ENCODE results near the gene TNFAIP8.
A peak's percentile ranks its signal among the peaks of the same experiment; 100 is the strongest.
"Not testable (repeated sequence)": the region's sequence is repeated elsewhere in the genome, so short reads cannot be mapped to it uniquely, and the experiment has no call there.

Gene TNFAIP8

GRCh38 chr5:119418606-119419100 is 62.8 kb downstream of the TNFAIP8 start:
- no peak for DNase-seq (ENCODE audit: low read depth in 2 of 2)

GRCh38 chr5:119420169-119420568 is 64.3 kb downstream of the TNFAIP8 start:
- DNase-seq (ENCODE audit: low read depth in 2 of 2): no peak

GRCh38 chr5:119426057-119426456 is 70.2 kb downstream of the TNFAIP8 start:
- DNase-seq (ENCODE audit: low read depth in 2 of 2): no peak

GRCh38 chr5:119427060-119427459 is 71.2 kb downstream of the TNFAIP8 start:
- DNase-seq (ENCODE audit: low read depth in 2 of 2): no peak

- DNase-seq (ENCODE audit: low read depth in 2 of 2): not testable (repeated sequence)
Observed at GRCh38 chr5:119427596-119427995, 71.8 kb downstream of the TNFAIP8 start.

- DNase-seq (ENCODE audit: low read depth in 2 of 2): not testable (repeated sequence)
Observed at GRCh38 chr5:119428166-119428565, 72.3 kb downstream of the TNFAIP8 start.

- DNase-seq (ENCODE audit: low read depth in 2 of 2): not testable (repeated sequence)
Observed at GRCh38 chr5:119428574-119428973, 72.8 kb downstream of the TNFAIP8 start.

GRCh38 chr5:119432674-119433237 is 76.9 kb downstream of the TNFAIP8 start:
- DNase-seq (ENCODE audit: low read depth in 2 of 2): not testable (repeated sequence)

GRCh38 chr5:119435436-119436132 is 79.8 kb downstream of the TNFAIP8 start:
- DNase-seq (ENCODE audit: low read depth in 2 of 2): peak; percentile 60 to 62

GRCh38 chr5:119437785-119438586 is 82.2 kb downstream of the TNFAIP8 start:
- DNase-seq (ENCODE audit: low read depth in 2 of 2): not testable (repeated sequence)

- DNase-seq (ENCODE audit: low read depth in 2 of 2): not testable (repeated sequence)
Observed at GRCh38 chr5:119438587-119438917, 82.7 kb downstream of the TNFAIP8 start.

- DNase-seq (ENCODE audit: low read depth in 2 of 2): no peak
Observed at GRCh38 chr5:119439140-119439631, 83.4 kb downstream of the TNFAIP8 start.

GRCh38 chr5:119439632-119440031 is 83.8 kb downstream of the TNFAIP8 start:
- not testable (repeated sequence) for DNase-seq (ENCODE audit: low read depth in 2 of 2)

- DNase-seq (ENCODE audit: low read depth in 2 of 2): not testable (repeated sequence)
Observed at GRCh38 chr5:119444643-119445042, 88.8 kb downstream of the TNFAIP8 start.

- no peak for DNase-seq (ENCODE audit: low read depth in 2 of 2)
Observed at GRCh38 chr5:119445544-119445943, 89.7 kb downstream of the TNFAIP8 start.

All from activated CD8-positive, alpha-beta memory T cell treated with anti-CD3 and anti-CD28 coated beads for 4 hours (primary cell).